Astrocyte of the spinal cord (primary cell): ENCODE data around the gene UMODL1.

Experiments
- DNase-seq: peaks from one replicate; pipeline ENCODE4 v3.0.0; 2011; ENCODE audit warnings: low read depth, low spot score
- H3K4me3 ChIP-seq: 2 replicates; pipeline ENCODE4 v1.5.1; 2011; ENCODE audit warnings: low read depth, mild to moderate bottlenecking, low read length, moderate library complexity
- CTCF ChIP-seq: IDR thresholded peaks from 2 replicates; pipeline ENCODE4 v1.5.1; 2012; ENCODE audit warnings: low read depth, mild to moderate bottlenecking, low read length, inconsistent platforms
- in situ Hi-C: cut with HindIII; loops from 2 replicates; pipeline ENCODE4 v1.10.0; 2017; ENCODE audit warnings: low sequenced_read_pairs

The UMODL1 gene

GRCh38 chr21:42101246-42101645, 30.1 kb downstream of the UMODL1 start:
- no peak for TF ChIP-seq CTCF
- H3K4me3 ChIP-seq = no peak overlapping the region
- in situ Hi-C loops = no loop called here
- no peak for DNase-seq

- H3K4me3 ChIP-seq = no peak overlapping the region
- TF ChIP-seq CTCF = no peak
- DNase-seq = no peak
- in situ Hi-C loops = no loop called here
Observed at GRCh38 chr21:42102076-42102475, 31.0 kb downstream of the UMODL1 start.

GRCh38 chr21:42102526-42102925, 31.4 kb downstream of the UMODL1 start:
- no peak for DNase-seq

GRCh38 chr21:42102991-42103390, 31.9 kb downstream of the UMODL1 start:
- no peak for DNase-seq
- no peak for TF ChIP-seq CTCF
- no peak overlapping the region for H3K4me3 ChIP-seq
- in situ Hi-C loops = no loop called here

More at GRCh38 chr21:42102526-42102925, 31.4 kb downstream of the UMODL1 start:
- in situ Hi-C loops = no loop called here
- no peak for TF ChIP-seq CTCF
- no peak overlapping the region for H3K4me3 ChIP-seq

GRCh38 chr21:42103843-42104242, 32.7 kb downstream of the UMODL1 start:
- in situ Hi-C loops = no loop called here

GRCh38 chr21:42105476-42106315, 34.6 kb downstream of the UMODL1 start:
- no peak for TF ChIP-seq CTCF

More at GRCh38 chr21:42103843-42104242, 32.7 kb downstream of the UMODL1 start:
- no peak overlapping the region for H3K4me3 ChIP-seq
- no peak for DNase-seq
- TF ChIP-seq CTCF = no peak

More at GRCh38 chr21:42105476-42106315, 34.6 kb downstream of the UMODL1 start:
- in situ Hi-C loops = no loop called here
- DNase-seq = no peak
- H3K4me3 ChIP-seq = no peak overlapping the region
